ENCODE results near the gene TFRC.
"Not testable (repeated sequence)": the region's sequence is repeated elsewhere in the genome, so short reads cannot be mapped to it uniquely, and the experiment has no call there.

GRCh38 chr3:196019576-196019975, 62.3 kb downstream of the TFRC start:
- not testable (repeated sequence) for TF ChIP-seq CTCF, POLR2A, POLR2AphosphoS5, EP300 (IDR thresholded peaks at IDR 0.05)

All from upper lobe of left lung (tissue), 4 donors.